Measurements from ENCODE around the gene ZNF354B.

GRCh38 chr5:178931846-178932760 is 72.3 kb downstream of the ZNF354B start:
- TF ChIP-seq CTCF (IDR thresholded peaks at IDR 0.05) = no peak
- TF ChIP-seq POLR2A (IDR thresholded peaks at IDR 0.05) = no peak

Measured in uterus (tissue), 2 donors.